Hepatocyte (in vitro differentiated cells): ENCODE measurements around the gene KLHL30. TPM values are rescaled to one million over a fixed set of nuclear protein-coding genes. Genes with fewer than 3 reads are reported as not detected.

Experiments used
- DNase-seq: peaks from one replicate; pipeline ENCODE4 v3.0.0-alpha.2; 2016; ENCODE audit warnings: low spot score
- H2AFZ ChIP-seq: fragments of 200-600 bp; sonication (generic); 2 replicates; pipeline ENCODE4 v1.6.0; 2016; ENCODE audit warnings: antibody characterized with exemption, mild to moderate bottlenecking
- H3K27ac ChIP-seq: fragments of 200-600 bp; sonication (generic); 2 replicates; pipeline ENCODE4 v1.5.1; 2016; ENCODE audit warnings: mild to moderate bottlenecking
- H3K27me3 ChIP-seq: fragments of 200-600 bp; sonication (generic); 2 replicates; pipeline ENCODE4 v1.6.1; 2016
- H3K36me3 ChIP-seq: fragments of 200-600 bp; sonication (generic); replicated peaks from 2 replicates; pipeline ENCODE4 v1.5.1; 2016; ENCODE audit warnings: low read depth; ENCODE audit not compliant: insufficient read depth
- H3K4me1 ChIP-seq: fragments of 200-600 bp; sonication (generic); 2 replicates; pipeline ENCODE4 v1.5.1; 2016; ENCODE audit warnings: mild to moderate bottlenecking, moderate library complexity; ENCODE audit not compliant: insufficient read depth
- H3K4me2 ChIP-seq: fragments of 200-600 bp; sonication (generic); 2 replicates; pipeline ENCODE4 v1.6.0; 2016
- H3K4me3 ChIP-seq: fragments of 200-600 bp; sonication (generic); 2 replicates; pipeline ENCODE4 v1.5.1; 2016; ENCODE audit warnings: mild to moderate bottlenecking
- H3K79me2 ChIP-seq: fragments of 200-600 bp; sonication (generic); 2 replicates; pipeline ENCODE4 v1.6.0; 2017; ENCODE audit warnings: mild to moderate bottlenecking
- H3K9me2 ChIP-seq: fragments of 200-600 bp; sonication (generic); replicated peaks from 2 replicates; pipeline ENCODE4 v1.6.0; 2017; ENCODE audit warnings: mild to moderate bottlenecking; ENCODE audit not compliant: insufficient read depth
- H3K9me3 ChIP-seq: fragments of 200-600 bp; sonication (generic); 2 replicates; pipeline ENCODE4 v1.5.1; 2016; ENCODE audit warnings: low read depth, mild to moderate bottlenecking
- H4K20me1 ChIP-seq: fragments of 200-600 bp; sonication (generic); 2 replicates; pipeline ENCODE4 v1.6.0; 2016; ENCODE audit warnings: mild to moderate bottlenecking; ENCODE audit not compliant: insufficient read depth, poor library complexity, severe bottlenecking
- CTCF ChIP-seq: fragments of 200-600 bp; sonication (generic); IDR thresholded peaks from 2 replicates; pipeline ENCODE4 v1.5.1; 2016; ENCODE audit warnings: antibody characterized with exemption, mild to moderate bottlenecking; ENCODE audit not compliant: poor library complexity
- EZH2 ChIP-seq: fragments of 200-600 bp; sonication (generic); IDR thresholded peaks from 2 replicates; pipeline ENCODE4 v1.6.1; 2016; ENCODE audit warnings: antibody characterized with exemption, mild to moderate bottlenecking, borderline replicate concordance
- EZH2phosphoT487 ChIP-seq: fragments of 200-600 bp; sonication (generic); IDR thresholded peaks from one replicate; pipeline ENCODE4 v1.6.1; 2018; ENCODE audit warnings: antibody characterized with exemption, mild to moderate bottlenecking, low read depth, moderate library complexity; ENCODE audit not compliant: unreplicated experiment, severe bottlenecking
- WGBS: methylation state at CpG from one replicate; pipeline ENCODE4 v1.1.6; 2016; ENCODE audit warnings: low lambda C conversion rate; ENCODE audit errors: missing lambda C conversion rate; 5-methylcytosine and 5-hydroxymethylcytosine counted together
- polyA plus RNA-seq: library from polyadenylated mRNA; unstranded; fragments of >200 nt; fragmentation: Nextera tagmentation; extraction: Ambion mirVana; gene quantifications from 2 replicates; pipeline ENCODE4 v1.2.1, GENCODE V29; 2016
- total RNA-seq: library from RNA; depleted of rRNA; stranded (reverse); fragments of >200 nt; gene quantifications from 2 replicates; pipeline ENCODE4 v1.2.3, GENCODE V29; 2014

Gene KLHL30
- total and polyA plus RNA-seq, 2 experiments from 2014 or later = 0.15 TPM; not detected in 1

GRCh38 chr2:238168196-238169047 lies 30.0 kb downstream of the KLHL30 start:
- Histone ChIP-seq H3K9me2 (no peaks in the 10 kb centered on the region), H3K4me1 (peaks cover 13% of the 10 kb centered on the region), H3K36me3 (no peaks in the 10 kb centered on the region), H3K9me3 (no peaks in the 10 kb centered on the region), H3K4me3 (no peak overlapping the region), H3K4me2 (no peak overlapping the region), H3K27ac (peak overlapping the region; percentile 45), H4K20me1 (no peaks in the 10 kb centered on the region), H3K27me3 (peaks cover 11% of the 10 kb centered on the region), H2AFZ (no peak overlapping the region), H3K79me2 (no peaks in the 10 kb centered on the region)
- DNase-seq = no peak
- TF ChIP-seq EZH2phosphoT487 (no peak), CTCF (no peak), EZH2 (no peak)
- WGBS = 92% methylated on average over 13 of the region's 13 CpGs

- peaks cover 11% of the 10 kb centered on the region for H3K4me1 ChIP-seq
- H3K27me3 ChIP-seq = peaks cover 3% of the 10 kb centered on the region
- H3K27ac ChIP-seq = peak overlapping the region; percentile 84
- no peaks in the 10 kb centered on the region for H4K20me1 ChIP-seq
- 62% methylated on average over 6 of the region's 6 CpGs for WGBS
- no peaks in the 10 kb centered on the region for H3K9me3 ChIP-seq
- no peak for DNase-seq
- H3K36me3 ChIP-seq = no peaks in the 10 kb centered on the region
- H3K79me2 ChIP-seq = no peaks in the 10 kb centered on the region
- H3K4me3 ChIP-seq = no peak overlapping the region
- H3K4me2 ChIP-seq = no peak overlapping the region
- no peak overlapping the region for H2AFZ ChIP-seq
- H3K9me2 ChIP-seq = no peaks in the 10 kb centered on the region
- no peak for TF ChIP-seq CTCF
- no peak for TF ChIP-seq EZH2
These were observed 30.7 kb downstream of the KLHL30 start for GRCh38 chr2:238169048-238169707.

GRCh38 chr2:238169708-238170251 lies 31.3 kb downstream of the KLHL30 start:
- no peaks in the 10 kb centered on the region for H3K79me2 ChIP-seq
- peak overlapping the region; percentile 84 for H3K27ac ChIP-seq
- TF ChIP-seq EZH2 (no peak), EZH2phosphoT487 (no peak), CTCF (no peak)
- no peaks in the 10 kb centered on the region for H4K20me1 ChIP-seq
- 86% methylated on average over 5 of the region's 5 CpGs for WGBS
- H3K27me3 ChIP-seq = no peaks in the 10 kb centered on the region
- no peak overlapping the region for H3K4me2 ChIP-seq
- no peaks in the 10 kb centered on the region for H3K36me3 ChIP-seq
- H3K9me2 ChIP-seq = no peaks in the 10 kb centered on the region
- H3K4me1 ChIP-seq = peaks cover 11% of the 10 kb centered on the region
- no peak overlapping the region for H2AFZ ChIP-seq
- H3K4me3 ChIP-seq = no peak overlapping the region
- DNase-seq = peak; percentile 51
- H3K9me3 ChIP-seq = no peaks in the 10 kb centered on the region
